Stimulated activated naive CD8-positive, alpha-beta T cell treated with anti-CD3 and anti-CD28 coated beads, Interleukin-15, amount 100 ng/mL, for 72 hours (primary cell): ENCODE measurements around the gene NINL.
"Not testable (repeated sequence)": the region's sequence is repeated elsewhere in the genome, so short reads cannot be mapped to it uniquely, and the experiment has no call there.

ENCODE experiments used
- ATAC-seq: fragments of 150-1000 bp; cut with Tn5 transposase; 2 replicates; pipeline ENCODE4 v1.10.0; 2021; ENCODE audit warnings: mild to moderate bottlenecking, moderate library complexity
- DNase-seq, 2 donors: peaks; one replicate each; pipeline ENCODE4 v3.0.0; 2021 to 2022
- H3K27ac Mint-ChIP-seq, 2 donors: one replicate each; pipeline ENCODE4 v1.8.0; 2022; ENCODE audit warnings: mild to moderate bottlenecking in 2 of 2, mixed read lengths in 2 of 2, moderate library complexity in 2 of 2
- H3K27me3 Mint-ChIP-seq: one replicate; pipeline ENCODE4 v1.8.0; 2022; ENCODE audit warnings: mixed read lengths
- H3K4me1 Mint-ChIP-seq: one replicate; pipeline ENCODE4 v1.8.0; 2022; ENCODE audit warnings: mild to moderate bottlenecking, mixed read lengths
- H3K4me3 Mint-ChIP-seq, 2 donors: one replicate each; pipeline ENCODE4 v1.8.0; 2022; ENCODE audit warnings: mild to moderate bottlenecking in 2 of 2, mixed read lengths in 2 of 2, moderate library complexity in 1 of 2
- H3K9me3 Mint-ChIP-seq, 2 donors: one replicate each; pipeline ENCODE4 v1.8.0; 2022; ENCODE audit warnings: mixed read lengths in 2 of 2

The NINL gene

GRCh38 chr20:25574411-25574810 is 10.9 kb downstream of the NINL start:
- DNase-seq = no peak

GRCh38 chr20:25573288-25574251 is 11.8 kb downstream of the NINL start:
- Mint-ChIP-seq H3K4me3 (no peak overlapping the region), H3K27ac (no peak overlapping the region), H3K27me3 (no peaks in the 10 kb centered on the region), H3K9me3 (no peaks in the 10 kb centered on the region), H3K4me1 (no peaks in the 10 kb centered on the region)
- no peak for DNase-seq
- ATAC-seq = no peak

More at GRCh38 chr20:25574411-25574810, 10.9 kb downstream of the NINL start:
- Mint-ChIP-seq H3K9me3 (no peaks in the 10 kb centered on the region), H3K4me3 (no peak overlapping the region), H3K4me1 (no peaks in the 10 kb centered on the region), H3K27ac (no peak overlapping the region), H3K27me3 (no peaks in the 10 kb centered on the region)
- ATAC-seq = no peak

- ATAC-seq (no peak), DNase-seq (no peak)
- H3K9me3 Mint-ChIP-seq = no peaks in the 10 kb centered on the region
- H3K4me3 Mint-ChIP-seq = no peak overlapping the region
- H3K27me3 Mint-ChIP-seq = no peaks in the 10 kb centered on the region
- peaks cover 6% of the 10 kb centered on the region for H3K4me1 Mint-ChIP-seq
- no peak overlapping the region for H3K27ac Mint-ChIP-seq
Measured at GRCh38 chr20:25571817-25572216, 13.5 kb downstream of the NINL start.

- H3K27me3 Mint-ChIP-seq = no peaks in the 10 kb centered on the region
- ATAC-seq (no peak), DNase-seq (no peak)
- H3K4me3 Mint-ChIP-seq = no peak overlapping the region
- H3K9me3 Mint-ChIP-seq = no peaks in the 10 kb centered on the region
- no peak overlapping the region for H3K27ac Mint-ChIP-seq
- H3K4me1 Mint-ChIP-seq = peaks cover 11% of the 10 kb centered on the region
Measured at GRCh38 chr20:25571240-25571639, 14.1 kb downstream of the NINL start.

DNA sequence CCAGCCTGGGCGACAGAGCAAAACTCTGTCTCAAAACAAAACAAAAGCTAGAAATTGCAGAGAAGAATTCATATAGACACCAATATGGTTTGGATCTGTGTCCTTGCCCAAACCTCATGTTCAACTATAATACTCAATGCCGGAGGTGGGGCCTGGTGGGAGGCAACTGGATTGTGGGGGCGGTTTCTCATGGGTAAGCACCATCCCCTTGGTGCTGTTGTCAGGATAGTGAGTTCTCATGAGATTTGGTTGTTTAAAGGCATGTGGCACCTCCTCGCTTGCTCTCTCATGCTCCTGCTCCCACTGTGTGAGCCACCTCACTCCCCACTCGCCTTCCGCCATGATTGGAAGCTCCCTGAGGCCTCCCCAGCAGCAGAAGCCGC is 15.2 kb downstream of the NINL start:
- H3K4me3 Mint-ChIP-seq = no peak overlapping the region
- H3K27ac Mint-ChIP-seq = no peak overlapping the region

DNA sequence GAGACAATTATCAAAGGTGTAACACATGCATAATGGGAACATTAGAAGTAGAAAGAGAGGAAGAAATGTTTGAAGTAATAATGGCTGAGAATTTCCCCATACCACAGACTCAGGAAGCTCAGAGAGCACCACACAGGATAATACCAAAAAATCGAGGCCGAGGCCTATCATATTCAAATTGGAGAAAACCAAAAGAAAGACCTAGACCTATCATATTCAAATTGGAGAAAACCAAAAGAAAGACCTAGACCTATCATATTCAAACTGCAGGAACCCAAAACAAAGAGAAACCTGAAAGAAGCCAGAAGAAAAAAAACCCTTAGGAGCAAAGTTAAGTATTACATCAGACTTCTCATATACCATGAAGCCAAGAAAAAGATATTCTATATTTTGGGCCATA is 18.0 kb downstream of the NINL start:
- H3K4me3 Mint-ChIP-seq = peak overlapping the region in 1 of 2 donors; percentile 5
- H3K27ac Mint-ChIP-seq = peak overlapping the region in 1 of 2 donors; percentile 85
- ATAC-seq = peak; percentile 66

More for the DNA sequence above, 15.2 kb downstream of the NINL start:
- Mint-ChIP-seq H3K4me1 (peaks cover 22% of the 10 kb centered on the region), H3K9me3 (no peaks in the 10 kb centered on the region), H3K27me3 (no peaks in the 10 kb centered on the region)
- DNase-seq = no peak
- ATAC-seq = no peak

GRCh38 chr20:25566821-25567220 is 18.5 kb downstream of the NINL start:
- no peak for DNase-seq
- H3K27ac Mint-ChIP-seq = peak overlapping the region in 1 of 2 donors; percentile 85
- peaks cover 30% of the 10 kb centered on the region for H3K4me1 Mint-ChIP-seq
- peaks cover 6 to 7% of the 10 kb centered on the region in 2 donors for H3K9me3 Mint-ChIP-seq
- no peaks in the 10 kb centered on the region for H3K27me3 Mint-ChIP-seq
- ATAC-seq = no peak
- H3K4me3 Mint-ChIP-seq = peak overlapping the region in 1 of 2 donors; percentile 5

More for the DNA sequence above, 18.0 kb downstream of the NINL start:
- Mint-ChIP-seq H3K9me3 (peaks cover 6 to 7% of the 10 kb centered on the region in 2 donors), H3K4me1 (peaks cover 30% of the 10 kb centered on the region), H3K27me3 (no peaks in the 10 kb centered on the region)
- no peak for DNase-seq

GRCh38 chr20:25565578-25566157 is 19.7 kb downstream of the NINL start:
- no peaks in the 10 kb centered on the region for H3K27me3 Mint-ChIP-seq
- H3K4me1 Mint-ChIP-seq = peaks cover 30% of the 10 kb centered on the region
- ATAC-seq = no peak
- no peak overlapping the region for H3K27ac Mint-ChIP-seq
- no peak overlapping the region for H3K4me3 Mint-ChIP-seq
- DNase-seq = no peak
- H3K9me3 Mint-ChIP-seq = peaks cover 6 to 7% of the 10 kb centered on the region in 2 donors

DNA sequence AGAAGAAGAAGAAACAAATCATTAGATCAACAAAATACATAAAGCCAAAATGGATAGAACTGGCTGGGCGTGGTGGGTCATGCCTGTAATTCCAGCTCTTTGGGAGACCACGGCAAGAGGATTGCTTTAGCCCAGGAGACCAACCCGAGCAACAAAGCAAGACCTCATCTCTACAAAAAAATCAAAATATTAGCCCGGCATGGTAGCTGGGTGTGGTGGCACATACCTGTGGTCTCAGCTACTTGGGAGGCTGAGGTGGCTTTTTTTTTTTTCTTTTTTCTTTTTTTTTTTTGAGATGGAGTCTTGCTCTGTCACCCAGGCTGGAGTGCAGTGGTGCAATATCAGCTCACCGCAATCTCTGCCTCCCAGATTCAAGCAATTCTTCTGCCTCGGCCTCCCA is 21.5 kb downstream of the NINL start:
- Mint-ChIP-seq H3K9me3 (peaks cover 6 to 7% of the 10 kb centered on the region in 2 donors), H3K27me3 (no peaks in the 10 kb centered on the region), H3K4me1 (peaks cover 30% of the 10 kb centered on the region), H3K27ac (no peak overlapping the region), H3K4me3 (no peak overlapping the region)
- no peak for DNase-seq
- no peak for ATAC-seq

- ATAC-seq = no peak
- no peak for DNase-seq
- no peaks in the 10 kb centered on the region for H3K27me3 Mint-ChIP-seq
- H3K9me3 Mint-ChIP-seq = peaks cover 6 to 7% of the 10 kb centered on the region in 2 donors
- H3K27ac Mint-ChIP-seq = no peak overlapping the region
- H3K4me3 Mint-ChIP-seq = no peak overlapping the region
- H3K4me1 Mint-ChIP-seq = peaks cover 30% of the 10 kb centered on the region
Measured at GRCh38 chr20:25563362-25563761, 22.0 kb downstream of the NINL start.

GRCh38 chr20:25561771-25562170 is 23.6 kb downstream of the NINL start:
- DNase-seq, H3K27me3 Mint-ChIP-seq, H3K9me3 Mint-ChIP-seq, H3K4me3 Mint-ChIP-seq, ATAC-seq, H3K27ac Mint-ChIP-seq: not testable (repeated sequence)
- H3K4me1 Mint-ChIP-seq = peaks cover 24% of the 10 kb centered on the region

- Mint-ChIP-seq H3K4me1 (no peaks in the 10 kb centered on the region), H3K4me3 (no peak overlapping the region), H3K27me3 (no peaks in the 10 kb centered on the region), H3K9me3 (no peaks in the 10 kb centered on the region), H3K27ac (peak overlapping the region in 1 of 2 donors; percentile 41)
- DNase-seq (no peak), ATAC-seq (no peak)
Measured at GRCh38 chr20:25553819-25554296, 31.5 kb downstream of the NINL start.

- Mint-ChIP-seq H3K4me3 (no peak overlapping the region), H3K4me1 (no peaks in the 10 kb centered on the region), H3K9me3 (no peaks in the 10 kb centered on the region), H3K27ac (no peak overlapping the region), H3K27me3 (no peaks in the 10 kb centered on the region)
- no peak for DNase-seq
- ATAC-seq = no peak
Measured at GRCh38 chr20:25552977-25553376, 32.4 kb downstream of the NINL start.

GRCh38 chr20:25551413-25552215 is 33.7 kb downstream of the NINL start:
- Mint-ChIP-seq H3K4me1 (no peaks in the 10 kb centered on the region), H3K27me3 (no peaks in the 10 kb centered on the region), H3K4me3 (no peak overlapping the region), H3K27ac (peak overlapping the region in 1 of 2 donors; percentile 57), H3K9me3 (no peaks in the 10 kb centered on the region)
- no peak for DNase-seq
- no peak for ATAC-seq

- not testable (repeated sequence) for H3K4me1 Mint-ChIP-seq, DNase-seq
Measured at GRCh38 chr20:25550645-25551337, 34.5 kb downstream of the NINL start.

More at GRCh38 chr20:25550645-25551337, 34.5 kb downstream of the NINL start:
- H3K27me3 Mint-ChIP-seq, ATAC-seq, H3K9me3 Mint-ChIP-seq, H3K4me3 Mint-ChIP-seq, H3K27ac Mint-ChIP-seq: not testable (repeated sequence)
